SH-SY5Y (cell line): ENCODE data around the gene AP2B1.

Experiments
- GATA2 ChIP-seq: IDR thresholded peaks from 2 replicates; pipeline ENCODE4 v1.6.1; 2011; ENCODE audit warnings: mild to moderate bottlenecking, low read depth, low read length
- GATA3 ChIP-seq: IDR thresholded peaks from 2 replicates; pipeline ENCODE4 v1.6.1; 2011; ENCODE audit warnings: low read depth, mild to moderate bottlenecking, low read length, moderate library complexity

DNA sequence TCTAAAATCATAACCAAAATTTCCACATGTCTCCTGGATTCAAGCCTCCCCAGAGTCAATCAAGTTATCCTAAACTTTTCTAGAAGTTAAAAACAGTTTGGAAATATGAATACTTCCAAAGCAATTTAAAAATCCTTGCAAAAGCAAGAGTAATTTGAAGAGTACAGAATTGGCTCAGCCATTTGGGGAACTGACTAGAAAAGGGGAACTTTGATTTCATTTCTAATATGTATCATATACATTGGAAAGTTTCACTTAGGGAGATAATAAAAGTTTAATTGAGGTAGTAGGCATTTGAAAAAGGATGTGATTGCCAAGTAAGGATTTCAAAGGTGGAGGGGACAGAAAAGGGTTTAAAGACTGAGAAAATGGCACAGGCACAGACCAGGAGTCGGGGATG lies 40.6 kb upstream of the AP2B1 start:
- no peak for TF ChIP-seq GATA2
- TF ChIP-seq GATA3: no peak
